Kidney (tissue), 14 donors: Measurements from ENCODE around the gene NRIP3. TPM values are rescaled to one million over a fixed set of nuclear protein-coding genes. Genes with fewer than 3 reads are reported as not detected.
"Not testable (repeated sequence)": the region's sequence is repeated elsewhere in the genome, so short reads cannot be mapped to it uniquely, and the experiment has no call there.

Experiments used
- DNase-seq, 5 donors: peaks; one replicate each; pipeline ENCODE4 v3.0.0-alpha.2; 2013 to 2020
- FAIRE-seq: peaks from 2 replicates; lab custom pipeline; 2012; peaks lifted over from hg19 to GRCh38; lab: Jason Lieb, UNC
- H3K27ac ChIP-seq, 2 donors: one replicate each; pipeline ENCODE4 v1.7.0; 2013; ENCODE audit warnings: low read depth in 2 of 2, low read length in 2 of 2, inconsistent platforms in 1 of 2
- H3K27me3 ChIP-seq: one replicate; pipeline ENCODE4 v1.7.1; 2013; ENCODE audit warnings: low read length, inconsistent platforms; ENCODE audit not compliant: control insufficient read depth, insufficient read depth
- H3K36me3 ChIP-seq, 3 donors: one replicate each; pipeline versions ENCODE4 v1.7.0 to v1.7.1; 2013; ENCODE audit warnings: low read length in 3 of 3, control low read depth in 1 of 3, inconsistent platforms in 1 of 3; ENCODE audit not compliant: insufficient read depth in 3 of 3, control insufficient read depth in 2 of 3
- H3K4me1 ChIP-seq, 3 donors: one replicate each; pipeline versions ENCODE4 v1.7.0 to v1.7.1; 2013; ENCODE audit warnings: low read length in 3 of 3, inconsistent platforms in 1 of 3, low read depth in 1 of 3; ENCODE audit not compliant: control insufficient read depth in 2 of 3, insufficient read depth in 2 of 3
- H3K4me3 ChIP-seq, 3 donors: one replicate each; pipeline versions ENCODE4 v1.7.0 to v1.8.1; 2013; ENCODE audit warnings: low read length in 3 of 3, control low read depth in 1 of 3, inconsistent platforms in 1 of 3
- H3K9ac ChIP-seq, 3 donors: one replicate each; pipeline versions ENCODE4 v1.7.0 to v1.7.1; 2013; ENCODE audit warnings: low read length in 3 of 3, control low read depth in 1 of 3, inconsistent platforms in 1 of 3
- H3K9me3 ChIP-seq, 3 donors: one replicate each; pipeline versions ENCODE4 v1.7.0 to v1.7.1; 2013; ENCODE audit warnings: low read length in 3 of 3, control low read depth in 1 of 3, inconsistent platforms in 1 of 3; ENCODE audit not compliant: control insufficient read depth in 2 of 3, insufficient read depth in 1 of 3
- CTCF ChIP-seq: IDR thresholded peaks from 3 replicates; pipeline ENCODE4 v1.5.1; 2012; ENCODE audit warnings: mild to moderate bottlenecking, moderate library complexity, borderline replicate concordance; ENCODE audit not compliant: insufficient read depth; ENCODE audit errors: extremely low read depth
- intact Hi-C: fragments of 100-400 bp; cut with DNase I; formaldehyde crosslinking; loops from one replicate; pipeline ENCODE4 v1.11.1; 2022
- polyA plus RNA-seq: library from polyadenylated mRNA; stranded (reverse); fragments of 350-450 nt; fragmentation: Illumina TruSeq; extraction: RNeasy Lipid Tissue Mini Kit (QIAGEN cat#74804); gene quantifications from one replicate; pipeline ENCODE4 v1.2.3, GENCODE V29; 2014; ENCODE audit warnings: low read depth, low replicate concordance; ENCODE audit not compliant: insufficient read depth
- total RNA-seq: library from RNA; stranded (reverse); fragmentation: NEBNext Ultra II Directional; extraction: Animal tissue kit (Norgen Biotek cat#: 25700); gene quantifications from one replicate; pipeline ENCODE4 v1.2.1, GENCODE V29; 2021
- donor health status: control.
- donor health status: control.
- donor health status: control.
- donor health status: control.
- donor health status: control.
- donor health status: DM: yes; HTN: yes; CAD: no.
- donor health status: Normal renal cell carcinoma (clear cell type).

Gene NRIP3
- total and polyA plus RNA-seq, 2 donors from 2014 or later = 1.1 to 1.6 TPM

- no peaks in the 10 kb centered on the region for H3K36me3 ChIP-seq
- no peak overlapping the region for H3K9ac ChIP-seq
- FAIRE-seq (no peak), DNase-seq (no peak)
- TF ChIP-seq CTCF = no peak
- H3K4me3 ChIP-seq = no peak overlapping the region
- intact Hi-C loops = no loop called here
- no peaks in the 10 kb centered on the region for H3K4me1 ChIP-seq
- no peaks in the 10 kb centered on the region for H3K9me3 ChIP-seq
- H3K27ac ChIP-seq = no peak overlapping the region
- H3K27me3 ChIP-seq = no peaks in the 10 kb centered on the region
These were observed 62.3 kb downstream of the NRIP3 start for GRCh38 chr11:8941341-8942103.

- H3K4me1 ChIP-seq = no peaks in the 10 kb centered on the region
- no peaks in the 10 kb centered on the region for H3K27me3 ChIP-seq
- no peak for TF ChIP-seq CTCF
- H3K36me3 ChIP-seq = no peaks in the 10 kb centered on the region
- H3K9me3 ChIP-seq = no peaks in the 10 kb centered on the region
- FAIRE-seq = no peak
- no peak overlapping the region for H3K9ac ChIP-seq
- DNase-seq = no peak
- intact Hi-C loops = no loop called here
- H3K4me3 ChIP-seq = no peak overlapping the region
- H3K27ac ChIP-seq = no peak overlapping the region
These were observed 66.1 kb downstream of the NRIP3 start for GRCh38 chr11:8937659-8938058.

GRCh38 chr11:8937159-8937558 lies 66.6 kb downstream of the NRIP3 start:
- intact Hi-C loops = no loop called here
- DNase-seq (peak in 2 of 5 donors; percentile 58 to 62), FAIRE-seq (no peak)
- Histone ChIP-seq H3K36me3 (no peaks in the 10 kb centered on the region), H3K27ac (no peak overlapping the region), H3K9me3 (no peaks in the 10 kb centered on the region), H3K27me3 (no peaks in the 10 kb centered on the region), H3K4me3 (peak overlapping the region in 2 of 3 donors; percentile 30 to 32), H3K4me1 (no peaks in the 10 kb centered on the region), H3K9ac (no peak overlapping the region)
- TF ChIP-seq CTCF = no peak

- H3K9me3 ChIP-seq, FAIRE-seq, H3K4me3 ChIP-seq, H3K27ac ChIP-seq, H3K36me3 ChIP-seq, H3K9ac ChIP-seq, DNase-seq, H3K27me3 ChIP-seq, intact Hi-C loops, H3K4me1 ChIP-seq: not testable (repeated sequence)
These were observed 68.0 kb downstream of the NRIP3 start for GRCh38 chr11:8935789-8936188.
